Psoas muscle (tissue), 8 donors: ENCODE results near the gene TOM1L2. TPM values are rescaled to one million over a fixed set of nuclear protein-coding genes. Genes with fewer than 3 reads are reported as not detected.

ENCODE experiments used
- ATAC-seq, 4 donors: fragments of 200-7000 bp; cut with Tn5 transposase; one replicate each; pipeline ENCODE4 v1.9.1; 2020; ENCODE audit warnings: moderate library complexity in 3 of 4, mild to moderate bottlenecking in 2 of 4
- DNase-seq, 2 donors: peaks; one replicate each; pipeline ENCODE4 v3.0.0-alpha.2; 2020
- H3K27ac ChIP-seq: fragments of 200-600 bp; one replicate; pipeline ENCODE4 v1.8.0; 2022
- H3K27me3 ChIP-seq, 3 donors: fragments of 200-600 bp in 1 of 3; one replicate each; pipeline versions ENCODE4 v1.6.1 to v1.8.0; 2013 to 2022; ENCODE audit warnings: low read length in 2 of 3, mild to moderate bottlenecking in 2 of 3, moderate library complexity in 1 of 3; ENCODE audit not compliant: insufficient read depth in 3 of 3
- H3K36me3 ChIP-seq, 2 donors: fragments of 200-600 bp in 1 of 2; one replicate each; pipeline versions ENCODE4 v1.6.1 to v1.8.0; 2013 to 2022; ENCODE audit warnings: low read depth in 1 of 2, mild to moderate bottlenecking in 1 of 2, moderate library complexity in 1 of 2; ENCODE audit not compliant: insufficient read depth in 1 of 2
- H3K4me1 ChIP-seq: fragments of 200-600 bp; one replicate; pipeline ENCODE4 v1.8.0; 2022
- H3K4me3 ChIP-seq: fragments of 200-600 bp; one replicate; pipeline ENCODE4 v1.8.0; 2022; ENCODE audit warnings: mild to moderate bottlenecking
- H3K9me3 ChIP-seq: fragments of 200-600 bp; one replicate; pipeline ENCODE4 v1.8.0; 2022
- WGBS, 3 donors: extraction: QIAGEN DNeasy Blood & Tissue Kit; methylation state at CpG; one replicate each; pipeline versions ENCODE4 v1.1.6 to v1.1.7; 2013; 5-methylcytosine and 5-hydroxymethylcytosine counted together
- intact Hi-C, 2 donors: fragments of 100-400 bp; cut with DNase I; formaldehyde crosslinking; loops; one replicate each; pipeline versions ENCODE4 v1.11.0 to v1.14.2; 2022
- polyA plus RNA-seq, 3 donors: library from polyadenylated mRNA; stranded (reverse); fragments of 200-250 nt; gene quantifications; one replicate each; pipeline ENCODE4 v1.2.3, GENCODE V29; 2013
- total RNA-seq, 4 donors: library from RNA; stranded (reverse); fragmentation: NEBNext Ultra II Directional in 2 of 4; extraction: Animal tissue kit (Norgen Biotek cat#: 25700) in 2 of 4; gene quantifications; one replicate each; pipeline versions ENCODE4 v1.2.1 to v1.2.4, GENCODE V29; 2021 to 2023
- TF ChIP-seq, protein P1 (sequence below): fragments of 200-600 bp; IDR thresholded peaks from one replicate; pipeline ENCODE4 v1.8.0; 2022; ENCODE audit warnings: antibody characterized with exemption
- donor health status: healthy with polysubstance abuse.
- donor health status: DM: no; HTN: no; CAD: no; lungs with moderate emphysema.
- donor health status: Bipolar disorder and iron deficiency.
- donor health status: healthy.
- donor health status: DM: yes; HTN: yes; CAD: no.
- donor health status: DM: no; HTN: no; CAD: no.
- donor health status: DM: no; HTN: no; CAD: no.
- donor health status: DM: yes; HTN: yes; CAD: no.

TOM1L2 gene
- total and polyA plus RNA-seq, 7 donors, result 13.3 to 89.8 (median 72.0) TPM

DNA sequence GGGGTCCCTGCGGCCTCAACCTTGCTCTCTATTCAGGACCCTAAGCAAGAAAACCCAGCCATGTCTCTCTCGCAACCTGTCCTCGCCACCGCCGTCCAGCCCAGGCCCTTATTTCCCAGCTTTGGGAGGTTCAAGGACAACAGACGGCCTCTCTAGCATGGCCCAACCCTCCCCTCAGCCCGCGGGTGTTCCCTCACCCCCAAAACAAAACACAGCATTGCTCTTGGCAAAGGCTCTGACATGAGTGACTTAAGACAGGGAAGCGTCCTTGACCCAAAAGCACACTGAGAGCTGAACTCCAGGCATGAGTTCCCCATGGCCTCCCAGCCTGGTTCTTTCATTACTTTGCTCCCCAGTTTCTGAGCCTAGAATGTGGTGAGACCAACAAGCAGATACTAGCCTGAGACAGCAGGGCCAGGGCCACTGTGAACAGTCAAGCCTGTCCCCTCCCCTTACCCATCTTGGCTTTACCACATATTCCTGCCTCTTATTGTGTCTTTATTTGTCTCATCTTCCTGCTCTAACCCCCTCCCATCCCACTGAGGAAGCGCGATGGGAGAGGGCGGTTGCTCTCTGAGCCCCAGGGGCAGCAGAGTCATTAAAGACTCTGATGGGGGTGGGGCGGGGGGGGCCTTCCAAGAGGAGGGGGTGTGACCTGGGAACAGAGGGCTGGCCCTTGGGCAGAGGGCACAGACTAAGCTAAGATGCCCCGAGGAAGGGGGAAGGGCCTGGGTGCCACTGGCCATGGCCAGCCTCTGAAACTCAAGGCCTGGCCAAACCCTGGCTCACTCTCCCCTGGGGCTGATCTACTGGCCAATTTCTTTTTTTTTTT lies 147.2 kb downstream of the TOM1L2 start:
- WGBS, 3 donors, result 35 to 48% (median 36%) methylated on average over 14 of the region's 14 CpGs
- Histone ChIP-seq H3K9me3 (no peaks in the 10 kb centered on the region), H3K4me3 (peak overlapping the region; percentile 74), H3K36me3 (peaks cover 0 to 4% of the 10 kb centered on the region in 2 donors), H3K4me1 (peaks cover 68% of the 10 kb centered on the region), H3K27me3 (no peaks in the 10 kb centered on the region), H3K27ac (peak overlapping the region; percentile 92)
- DNase-seq (peak in 1 of 2 donors; percentile 81), ATAC-seq (peak in 1 of 4 donors; percentile 3)
- intact Hi-C loops, result loop anchor here in 1 of 2 donors (2.0 kb wide), 1 partner anchor 16 kb away; no protein-coding TSS in a partner anchor
- TF ChIP-seq, protein P1, sequence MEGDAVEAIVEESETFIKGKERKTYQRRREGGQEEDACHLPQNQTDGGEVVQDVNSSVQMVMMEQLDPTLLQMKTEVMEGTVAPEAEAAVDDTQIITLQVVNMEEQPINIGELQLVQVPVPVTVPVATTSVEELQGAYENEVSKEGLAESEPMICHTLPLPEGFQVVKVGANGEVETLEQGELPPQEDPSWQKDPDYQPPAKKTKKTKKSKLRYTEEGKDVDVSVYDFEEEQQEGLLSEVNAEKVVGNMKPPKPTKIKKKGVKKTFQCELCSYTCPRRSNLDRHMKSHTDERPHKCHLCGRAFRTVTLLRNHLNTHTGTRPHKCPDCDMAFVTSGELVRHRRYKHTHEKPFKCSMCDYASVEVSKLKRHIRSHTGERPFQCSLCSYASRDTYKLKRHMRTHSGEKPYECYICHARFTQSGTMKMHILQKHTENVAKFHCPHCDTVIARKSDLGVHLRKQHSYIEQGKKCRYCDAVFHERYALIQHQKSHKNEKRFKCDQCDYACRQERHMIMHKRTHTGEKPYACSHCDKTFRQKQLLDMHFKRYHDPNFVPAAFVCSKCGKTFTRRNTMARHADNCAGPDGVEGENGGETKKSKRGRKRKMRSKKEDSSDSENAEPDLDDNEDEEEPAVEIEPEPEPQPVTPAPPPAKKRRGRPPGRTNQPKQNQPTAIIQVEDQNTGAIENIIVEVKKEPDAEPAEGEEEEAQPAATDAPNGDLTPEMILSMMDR, result no peak

DNA sequence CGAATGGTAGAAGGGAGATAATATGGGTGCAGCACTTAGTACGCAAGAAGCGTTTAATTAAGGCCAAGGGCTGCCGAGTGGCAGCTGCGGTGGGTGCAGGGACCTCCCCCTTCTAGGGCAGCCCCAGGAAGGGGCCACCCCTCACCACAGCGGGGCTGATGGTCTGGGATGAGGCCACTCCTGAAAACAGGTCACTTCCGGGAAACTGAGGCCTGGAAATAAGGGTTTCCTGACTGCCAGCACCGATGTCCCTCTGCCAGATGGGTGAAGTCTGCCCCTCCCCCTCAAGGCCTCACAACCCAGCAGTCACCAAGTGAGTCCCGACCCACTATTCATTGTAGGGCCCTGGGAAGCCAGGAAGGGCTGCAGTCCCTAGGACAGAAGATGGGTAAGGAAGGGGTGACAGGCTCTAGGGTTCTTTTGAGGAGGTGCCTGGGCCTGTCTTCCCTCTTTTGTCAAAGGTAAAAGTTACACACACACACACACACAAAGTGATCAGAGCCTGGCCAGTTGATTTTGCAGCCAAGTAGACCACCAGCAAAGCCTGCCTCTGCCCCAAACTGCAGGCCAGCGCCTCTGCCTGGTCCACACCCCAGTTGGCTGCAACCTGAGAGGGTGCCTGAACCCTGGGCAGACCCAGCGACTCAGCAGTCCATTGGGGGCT lies 147.9 kb downstream of the TOM1L2 start:
- H3K4me1 ChIP-seq, result peaks cover 68% of the 10 kb centered on the region
- DNase-seq (no peak), ATAC-seq (peak in 3 of 4 donors; percentile 6 to 28 (median 15))
- intact Hi-C loops, result loop anchor here in 1 of 2 donors (2.0 kb wide), 1 partner anchor 17 kb away; no protein-coding TSS in a partner anchor
- no peaks in the 10 kb centered on the region for H3K27me3 ChIP-seq
- H3K27ac ChIP-seq, result peak overlapping the region; percentile 92
- WGBS, 3 donors, result 11 to 18% (median 13%) methylated on average over 11 of the region's 11 CpGs
- peak overlapping the region; percentile 74 for H3K4me3 ChIP-seq
- H3K9me3 ChIP-seq, result no peaks in the 10 kb centered on the region
- TF ChIP-seq, protein P1, result no peak
- peaks cover 0 to 12% of the 10 kb centered on the region in 2 donors for H3K36me3 ChIP-seq

- no peaks in the 10 kb centered on the region for H3K9me3 ChIP-seq
- no peaks in the 10 kb centered on the region for H3K27me3 ChIP-seq
- intact Hi-C loops, result loop anchor here (2.0 kb wide), 2 partner anchors 13 to 17 kb away; partner anchors contain the start of gene SREBF1 (in 1 of the 2)
- TF ChIP-seq, protein P1, result no peak
- 1 to 2% (median 2%) methylated on average over 29 to 68 of the region's 69 CpGs for WGBS, 3 donors
- H3K36me3 ChIP-seq, result peaks cover 0 to 18% of the 10 kb centered on the region in 2 donors
- peak overlapping the region; percentile 92 for H3K27ac ChIP-seq
- ATAC-seq (peak; percentile 84 to 89 (median 86)), DNase-seq (peak; percentile 90 to 95)
- H3K4me1 ChIP-seq, result peaks cover 74% of the 10 kb centered on the region
- peak overlapping the region; percentile 74 for H3K4me3 ChIP-seq
These were observed 148.6 kb downstream of the TOM1L2 start for GRCh38 chr17:17823433-17824118.

- peak overlapping the region; percentile 74 for H3K4me3 ChIP-seq
- 37 to 46% (median 41%) methylated on average over 3 of the region's 3 CpGs for WGBS, 3 donors
These were observed 149.6 kb downstream of the TOM1L2 start for GRCh38 chr17:17822616-17823015.

More at GRCh38 chr17:17822616-17823015, 149.6 kb downstream of the TOM1L2 start:
- H3K9me3 ChIP-seq, result no peaks in the 10 kb centered on the region
- H3K27me3 ChIP-seq, result no peaks in the 10 kb centered on the region
- peaks cover 79% of the 10 kb centered on the region for H3K4me1 ChIP-seq
- TF ChIP-seq, protein P1, result no peak
- H3K36me3 ChIP-seq, result peaks cover 0 to 26% of the 10 kb centered on the region in 2 donors
- intact Hi-C loops, result loop anchor here in 1 of 2 donors (2.0 kb wide), 1 partner anchor 14 kb away; the partner anchor contains the start of gene SREBF1
- H3K27ac ChIP-seq, result peak overlapping the region; percentile 92
- no peak for ATAC-seq
- DNase-seq, result no peak
